HG02642 (cell line): ENCODE results near the gene CLDN11.

ENCODE experiments used
- ATAC-seq: cut with Tn5 transposase; IDR thresholded peaks from one replicate; pipeline ENCODE4 v1.9.1; 2021; ENCODE audit warnings: mild to moderate bottlenecking; ENCODE audit not compliant: unreplicated experiment, poor library complexity

The CLDN11 gene

GRCh38 chr3:170418422-170419398, at the start of gene CLDN11:
TSS of gene CLDN11 (plus strand) at chr3:170418868. CDS start at chr3:170419067, 199 bp downstream.
- no peak for ATAC-seq

GRCh38 chr3:170368921-170369320, 49.7 kb upstream of the CLDN11 start:
- no peak for ATAC-seq

GRCh38 chr3:170372190-170372879, 46.3 kb upstream of the CLDN11 start:
- ATAC-seq, result no peak

DNA sequence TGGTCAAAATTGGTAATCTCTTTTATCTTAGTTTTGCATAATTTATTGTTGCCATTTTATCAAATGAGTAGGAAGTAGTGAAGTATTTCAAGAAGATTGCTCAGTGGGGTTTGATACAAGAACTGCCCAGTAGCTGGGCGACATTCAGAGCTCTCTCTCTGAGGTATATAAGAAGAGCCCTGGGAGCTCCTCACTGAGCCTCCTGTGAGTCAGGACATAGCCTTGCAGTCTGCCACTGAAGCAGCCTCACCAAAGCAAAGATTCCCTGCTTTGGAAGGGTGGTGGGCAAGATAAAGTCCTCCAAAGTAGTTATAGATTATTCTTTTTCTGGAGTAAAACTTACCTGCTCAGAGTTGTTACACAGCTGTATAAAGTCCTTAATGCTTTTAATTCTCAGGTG, 35.1 kb upstream of the CLDN11 start:
- ATAC-seq, result no peak

DNA sequence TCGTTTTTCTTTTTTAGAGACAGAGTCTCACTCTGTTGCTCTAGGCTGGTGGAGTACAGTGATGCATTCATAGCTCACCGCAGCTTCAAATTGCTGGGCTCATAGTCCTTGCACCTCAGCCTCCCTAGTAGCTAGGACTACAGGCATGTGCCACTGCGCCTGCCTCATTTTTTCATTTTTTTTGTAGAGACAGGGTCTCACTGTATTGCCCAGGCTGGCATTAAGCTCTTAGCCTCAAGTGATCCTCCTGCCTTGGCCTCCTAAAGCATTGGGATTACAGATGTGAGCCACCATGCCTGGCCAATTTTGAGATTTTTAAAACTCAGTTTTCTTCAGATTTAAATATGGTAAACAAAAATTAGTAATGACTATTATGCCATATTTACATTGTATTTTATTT, 32.2 kb upstream of the CLDN11 start:
- ATAC-seq, result no peak

GRCh38 chr3:170387950-170388349, 30.7 kb upstream of the CLDN11 start:
- ATAC-seq, result no peak

DNA sequence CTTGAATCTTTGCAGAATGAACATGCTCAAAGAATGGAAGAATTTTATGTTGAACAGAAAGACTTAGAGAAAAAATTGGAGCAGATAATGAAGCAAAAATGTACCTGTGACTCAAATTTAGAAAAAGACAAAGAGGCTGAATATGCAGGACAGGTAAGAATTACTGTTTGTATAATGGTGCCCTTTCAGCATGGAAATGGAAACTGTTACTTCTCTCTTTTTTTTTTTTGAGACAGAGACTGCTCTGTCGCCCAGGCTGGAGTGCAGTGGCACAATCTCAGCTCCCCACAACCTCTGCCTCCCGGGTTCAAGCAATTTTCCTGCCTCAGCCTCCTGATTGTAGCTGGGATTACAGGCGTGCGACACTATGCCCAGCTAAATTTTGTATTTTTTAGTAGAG, 27.6 kb upstream of the CLDN11 start:
- ATAC-seq, result no peak

GRCh38 chr3:170397685-170398084, 21.0 kb upstream of the CLDN11 start:
- ATAC-seq, result no peak

DNA sequence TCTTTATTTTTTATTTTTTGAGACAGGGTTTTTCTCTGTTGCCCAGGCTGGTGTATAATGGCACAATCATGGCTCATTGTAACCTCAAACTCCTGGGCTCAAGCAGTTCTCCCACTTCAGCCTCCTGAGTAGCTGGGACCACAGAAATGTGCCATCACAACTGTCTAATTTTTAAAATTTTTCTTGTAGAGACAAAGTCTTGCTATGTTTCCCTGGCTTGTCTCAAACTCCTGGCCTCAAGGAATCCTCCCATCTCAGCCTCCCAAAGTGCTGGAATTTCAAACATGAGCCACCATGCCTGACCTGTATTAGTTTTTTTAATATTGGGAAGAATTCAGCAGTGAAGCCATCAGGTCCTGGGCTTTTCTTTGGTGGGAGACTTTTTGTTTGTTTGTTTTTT, 13.6 kb upstream of the CLDN11 start:
- no peak for ATAC-seq

DNA sequence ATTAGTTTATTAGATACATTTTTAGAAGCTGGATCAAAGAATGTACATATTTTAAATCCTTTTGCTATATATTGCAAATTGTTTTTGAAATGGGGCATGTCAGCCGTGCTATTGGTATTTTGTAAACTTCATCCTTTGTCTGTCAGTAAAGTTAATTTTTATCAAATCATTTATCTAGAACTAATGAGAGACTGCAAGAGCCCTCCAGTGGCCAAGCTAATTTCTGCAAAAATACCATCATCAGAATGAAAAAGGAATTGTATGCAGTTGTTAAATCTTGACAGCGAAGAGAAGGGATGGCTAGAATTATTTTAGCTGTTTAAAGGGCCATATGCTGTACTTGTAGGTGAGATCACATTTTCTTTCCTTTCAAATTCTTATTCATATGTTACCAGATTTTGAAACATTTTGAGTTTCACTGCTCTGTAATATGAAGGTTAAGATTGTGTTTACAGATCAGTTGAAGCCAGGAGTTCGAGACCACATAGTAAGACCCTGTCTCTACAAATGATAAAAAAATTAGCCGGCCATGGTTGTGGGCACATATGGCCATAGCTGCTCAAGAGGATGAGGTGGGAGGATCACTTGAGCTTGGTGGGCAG, 8.1 kb upstream of the CLDN11 start:
- ATAC-seq, result no peak

DNA sequence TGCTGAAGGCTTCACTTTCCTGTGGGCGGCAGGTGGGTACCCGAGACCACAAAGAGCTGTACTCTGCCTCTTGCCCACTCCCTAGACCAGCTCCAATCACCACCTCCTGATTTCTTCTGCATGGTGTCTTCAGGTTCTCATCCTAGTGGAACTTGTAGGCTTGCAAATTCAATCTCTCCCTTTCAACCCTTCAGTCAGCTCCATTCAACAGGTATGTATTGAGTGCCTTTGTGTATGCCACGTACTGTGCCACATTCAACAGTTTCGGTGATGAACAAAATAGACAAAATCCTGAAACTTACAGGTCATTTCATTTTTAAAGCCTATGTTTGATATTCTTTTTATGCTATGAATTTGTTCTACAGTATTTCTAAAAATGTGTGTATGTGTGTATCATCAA, 5.4 kb upstream of the CLDN11 start:
- ATAC-seq, result no peak

DNA sequence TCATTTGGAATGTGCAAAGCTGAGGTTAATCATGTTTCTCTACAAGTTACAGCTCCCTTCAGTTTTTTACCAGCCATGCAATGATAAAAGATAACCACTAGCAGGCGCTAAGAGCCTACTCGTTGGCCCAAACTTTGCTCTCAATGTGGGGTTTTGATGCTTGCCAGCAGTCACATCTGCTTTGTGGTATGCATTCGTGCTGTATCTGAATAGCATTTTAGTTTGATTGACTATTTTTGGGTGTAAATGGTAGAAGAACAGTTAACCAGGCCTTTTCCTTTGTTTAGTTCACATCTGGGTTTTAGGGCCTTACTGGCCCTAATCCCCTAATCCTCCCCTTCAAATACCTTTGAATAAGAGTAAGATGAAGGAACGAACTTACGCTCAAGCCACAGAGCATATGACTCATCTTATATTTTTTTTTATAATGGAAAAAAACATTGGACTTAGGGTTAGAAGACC, 4.4 kb upstream of the CLDN11 start:
- ATAC-seq, result no peak

- ATAC-seq, result no peak
Measured at GRCh38 chr3:170417090-170417489, 1.6 kb upstream of the CLDN11 start.

- no peak for ATAC-seq
Measured at GRCh38 chr3:170419557-170420087, 954 bp downstream of the CLDN11 start.

DNA sequence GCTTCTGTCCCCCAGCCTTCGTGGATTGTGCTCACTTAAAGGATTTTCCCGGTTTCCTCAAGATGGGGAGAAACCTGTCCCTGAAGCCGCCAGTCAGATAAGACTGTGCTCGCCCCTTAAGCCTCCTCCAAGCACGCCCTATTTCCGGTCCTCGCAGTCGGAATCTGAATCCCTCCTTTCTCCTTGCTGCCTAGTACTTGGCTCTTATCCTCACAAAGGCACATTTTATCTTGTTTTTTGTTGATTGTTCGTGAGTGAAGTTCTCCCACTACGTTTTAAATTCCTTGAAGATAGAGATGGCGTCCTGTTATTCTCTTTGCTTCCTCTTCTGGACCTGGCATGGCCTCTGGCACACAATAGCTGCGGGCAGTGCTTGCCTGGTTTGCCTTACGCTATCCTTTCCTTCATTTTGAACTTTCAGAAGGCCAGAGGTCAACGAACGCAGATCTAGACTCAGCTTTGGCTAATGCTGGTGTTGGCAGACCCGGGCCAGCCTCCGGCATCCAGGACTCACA, 1.7 kb downstream of the CLDN11 start:
- no peak for ATAC-seq

DNA sequence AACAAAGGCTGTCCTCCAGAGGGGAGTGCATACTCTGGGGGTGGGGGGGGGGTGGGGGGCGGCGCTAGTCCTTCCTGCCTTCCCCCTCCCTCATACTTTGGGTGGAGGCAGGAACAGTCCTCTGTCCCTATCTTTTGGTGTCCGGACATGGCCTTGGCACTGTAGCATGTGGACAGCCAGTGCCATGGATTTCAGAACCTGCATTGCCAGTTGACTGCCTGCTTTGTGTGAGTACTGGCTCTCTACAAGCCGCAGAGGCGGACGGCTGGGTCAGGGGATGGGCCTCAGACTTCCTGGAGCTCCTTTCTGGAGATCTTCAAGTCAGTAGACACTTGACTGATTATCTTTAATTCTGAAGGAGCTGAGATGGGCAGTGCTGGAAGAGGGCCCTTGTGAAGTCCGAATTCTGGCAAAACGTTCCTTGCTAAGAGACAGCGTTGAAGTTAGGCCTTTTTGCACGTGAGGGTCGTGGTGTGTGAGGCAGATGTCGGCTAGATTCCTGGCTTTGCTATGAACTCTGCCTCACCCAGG, 2.5 kb downstream of the CLDN11 start:
- no peak for ATAC-seq

- ATAC-seq, result no peak
Measured at GRCh38 chr3:170421758-170422157, 3.1 kb downstream of the CLDN11 start.

GRCh38 chr3:170423001-170423615, 4.4 kb downstream of the CLDN11 start:
- no peak for ATAC-seq

DNA sequence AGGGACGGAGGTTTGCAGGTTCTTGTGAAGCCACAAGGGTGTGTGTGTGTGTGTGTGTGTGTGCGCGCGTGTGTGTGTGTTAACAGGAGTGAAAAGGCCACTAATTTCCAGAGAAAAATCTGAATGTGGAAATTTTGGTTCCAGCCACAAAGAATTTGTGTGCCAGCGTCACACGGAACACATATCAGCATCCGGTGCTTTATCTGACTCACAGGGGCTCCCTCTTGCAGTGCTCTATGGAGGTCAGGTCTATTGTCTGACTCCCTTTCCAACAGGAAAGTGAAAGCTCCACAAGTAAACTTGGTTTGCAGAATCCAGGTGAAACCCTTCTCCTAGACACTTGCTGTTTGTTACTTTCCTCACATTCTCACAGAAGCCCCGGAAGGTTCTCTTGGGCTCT, 6.2 kb downstream of the CLDN11 start:
- no peak for ATAC-seq
